ENCODE results near the gene REV1.

The REV1 gene

GRCh38 chr2:99356853-99357252 is 133.0 kb downstream of the REV1 start:
- no peak for TF ChIP-seq CTCF (IDR thresholded peaks at IDR 0.05)

- no peak for TF ChIP-seq CTCF (IDR thresholded peaks at IDR 0.05)
Measured at GRCh38 chr2:99354070-99354469, 135.7 kb downstream of the REV1 start.
